HepG2 (cell line): ENCODE measurements around the gene CPM. TPM values are rescaled to one million over a fixed set of nuclear protein-coding genes. Genes with fewer than 3 reads are reported as not detected.

Experiments used
- ATAC-seq: fragments of 200-7000 bp; cut with Tn5 transposase; 3 replicates; pipeline ENCODE4 v1.9.1; 2020; ENCODE audit warnings: mild to moderate bottlenecking, moderate library complexity
- BruUV-seq: library from RNA; stranded (reverse); fragments of 400-500 nt; replicated peaks from 2 replicates; lab custom pipeline; 2021; lab: Mats Ljungman, UMichigan
- CTCF ChIA-PET: fragments of 300-600 bp; formaldehyde crosslinking; extraction: SDS; loops from one replicate; lab custom pipeline; 2021; ENCODE audit warnings: low total read pairs, inconsistent platforms, low intra/inter-chr PET ratio; lab: Yijun Ruan, JAX
- POLR2A ChIA-PET: fragments of 350-600 bp; sonication (Branson Sonifier 250); formaldehyde crosslinking; loops from one replicate; lab custom pipeline; 2020; ENCODE audit warnings: antibody characterized with exemption, inconsistent platforms; lab: Yijun Ruan, JAX
- DNase-seq: peaks from one replicate; pipeline ENCODE4 v3.0.0-alpha.2; 2015; ENCODE audit warnings: low spot score
- FAIRE-seq: peaks from 3 replicates; lab custom pipeline; 2011; peaks lifted over from hg19 to GRCh38; lab: Jason Lieb, UNC
- H2AFZ ChIP-seq: one replicate; pipeline ENCODE4 v1.6.1; 2011; ENCODE audit warnings: low read length, inconsistent platforms
- H3K27ac ChIP-seq: fragments of 300-600 bp; 3 replicates; pipeline ENCODE4 v1.8.0; 2011; ENCODE audit warnings: mixed run types, mild to moderate bottlenecking, mixed read lengths, low read length, inconsistent platforms; ENCODE audit not compliant: insufficient read depth; ENCODE audit errors: extremely low read length
- H3K27me3 ChIP-seq, 2 experiments: fragments of 200-600 bp in 1 of 2; 2 replicates in 1 of 2; 3 replicates in 1 of 2; pipeline versions ENCODE4 v1.6.0 to v1.8.0; 2011; ENCODE audit warnings: low read length in 2 of 2, mild to moderate bottlenecking in 2 of 2, moderate library complexity in 2 of 2, inconsistent platforms in 1 of 2; ENCODE audit not compliant: insufficient read depth in 2 of 2, control insufficient read depth in 1 of 2
- H3K36me3 ChIP-seq, 2 experiments: fragments of 200-600 bp in 1 of 2; replicated peaks in 1 of 2; 2 replicates in 1 of 2; 3 replicates in 1 of 2; pipeline versions ENCODE4 v1.5.1 to v1.8.0; 2011; ENCODE audit warnings: low read length in 2 of 2, inconsistent platforms in 1 of 2; ENCODE audit not compliant: insufficient read depth in 2 of 2, control insufficient read depth in 1 of 2
- H3K4me1 ChIP-seq: 2 replicates; pipeline ENCODE4 v1.5.1; 2012; ENCODE audit warnings: low read length, inconsistent platforms; ENCODE audit not compliant: insufficient read depth
- H3K4me2 ChIP-seq: 2 replicates; pipeline ENCODE4 v1.6.0; 2011; ENCODE audit warnings: low read depth, low read length, inconsistent platforms
- H3K4me3 ChIP-seq, 3 experiments: fragments of 200-600 bp in 1 of 3; sonication (generic), shearing (Covaris generic) in 1 of 3; replicated peaks in 1 of 3; 2 replicates each; pipeline ENCODE4 v1.5.1; 2011 to 2016; ENCODE audit warnings: low read length in 3 of 3, inconsistent platforms in 2 of 3, low read depth in 2 of 3, mild to moderate bottlenecking in 2 of 3, control low read depth in 1 of 3, mixed read lengths in 1 of 3; ENCODE audit not compliant: insufficient read depth in 1 of 3
- H3K79me2 ChIP-seq: one replicate; pipeline ENCODE4 v1.6.1; 2011; ENCODE audit warnings: low read length, inconsistent platforms; ENCODE audit not compliant: insufficient read depth
- H3K9ac ChIP-seq: 2 replicates; pipeline ENCODE4 v1.6.0; 2011; ENCODE audit warnings: mild to moderate bottlenecking, low read depth, low read length, inconsistent platforms; ENCODE audit not compliant: insufficient read depth
- H3K9me3 ChIP-seq: 2 replicates; pipeline ENCODE4 v1.5.1; 2012; ENCODE audit warnings: mild to moderate bottlenecking, low read length
- H4K20me1 ChIP-seq: 2 replicates; pipeline ENCODE4 v1.6.0; 2011; ENCODE audit warnings: inconsistent platforms, mild to moderate bottlenecking, low read length, moderate library complexity; ENCODE audit not compliant: insufficient read depth
- ARID5B ChIP-seq: IDR thresholded peaks from 2 replicates; pipeline ENCODE4 v1.4.0; 2020; ENCODE audit warnings: mild to moderate bottlenecking, missing genetic modification reagents
- HOMEZ ChIP-seq: IDR thresholded peaks from 2 replicates; pipeline ENCODE4 v1.6.1; 2016; ENCODE audit warnings: low read depth
- PITX1 ChIP-seq: sonication (generic); formaldehyde crosslinking; IDR thresholded peaks from 2 replicates; pipeline ENCODE4 v1.5.1; 2020; ENCODE audit warnings: mild to moderate bottlenecking, missing genetic modification reagents
- ZBTB14 ChIP-seq: sonication (generic); formaldehyde crosslinking; IDR thresholded peaks from 2 replicates; pipeline ENCODE4 v1.4.0; 2020; ENCODE audit warnings: missing genetic modification reagents
- ZKSCAN1 ChIP-seq: fragments of 150-350 bp; IDR thresholded peaks from 2 replicates; pipeline ENCODE4 v1.6.1; 2014; ENCODE audit warnings: low read length
- ZNF850 ChIP-seq: sonication (generic); formaldehyde crosslinking; conservative IDR thresholded peaks from 2 replicates; pipeline ENCODE4 v1.9.0; 2021; ENCODE audit warnings: mild to moderate bottlenecking, missing genetic modification reagents
- WGBS: methylation state at CpG from one replicate; pipeline ENCODE4 v1.1.6; 2017; ENCODE audit warnings: low lambda C conversion rate; 5-methylcytosine and 5-hydroxymethylcytosine counted together
- in situ Hi-C: cut with HindIII; loops from 2 replicates; pipeline ENCODE4 v1.10.0; 2017; ENCODE audit warnings: low pct_unique_long_range_greater_than_20kb; ENCODE audit not compliant: extremely low pct_ligation_motif_present
- intact Hi-C: fragments of 100-400 bp; cut with micrococcal nuclease; formaldehyde crosslinking; loops from one replicate; pipeline ENCODE4 v1.10.0; 2022; ENCODE audit not compliant: unreplicated experiment
- polyA plus RNA-seq, 8 experiments: library from polyadenylated mRNA; depleted of rRNA in 3 of 8; stranded (reverse) in 7 of 8; unstranded in 1 of 8; fragments of >200 nt; fragmentation: Illumina TruSeq in 4 of 8; extraction: Trizol in 4 of 8; gene quantifications; 2 replicates each; pipeline versions ENCODE4 v1.2.1 to v1.2.3, GENCODE V29; 2011 to 2016; ENCODE audit warnings: low read depth in 4 of 8, missing spikeins in 1 of 8, mixed read lengths in 1 of 8; ENCODE audit not compliant: insufficient read depth in 1 of 8
- total RNA-seq, 5 experiments: library from RNA; depleted of rRNA; stranded (reverse); fragments of >200 nt; fragmentation: Illumina TruSeq; extraction: Trizol; gene quantifications; 2 replicates each; pipeline ENCODE4 v1.2.3, GENCODE V29; 2016; ENCODE audit warnings: low read depth in 1 of 5

Gene CPM
- total and polyA plus RNA-seq, 2 of the 13 experiments (the other 11 are each of a cell fraction or from before 2014, with no cell fraction given): not detected

GRCh38 chr12:68951652-68952051, 18.7 kb upstream of the CPM start:
- Histone ChIP-seq H3K79me2 (no peaks in the 10 kb centered on the region), H4K20me1 (no peaks in the 10 kb centered on the region), H3K4me1 (no peaks in the 10 kb centered on the region), H3K4me2 (no peak overlapping the region)
- no peak for ATAC-seq
- WGBS: 14% methylated on average over 6 of the region's 6 CpGs
- intact Hi-C loops: no loop called here
- no peak for TF ChIP-seq ZKSCAN1
- TF ChIP-seq, all 625 proteins: peak for 0
- CTCF ChIA-PET: no interaction called here
- Histone ChIP-seq H3K27me3 (no peaks in the 10 kb centered on the region; a peak in 1 of 5 replicates), H3K9me3 (no peaks in the 10 kb centered on the region), H3K4me3 (no peak overlapping the region), H3K27ac (no peak overlapping the region), H3K36me3 (no peaks in the 10 kb centered on the region), H2AFZ (no peak overlapping the region), H3K9ac (no peak overlapping the region)
- in situ Hi-C loops: no loop called here
- BruUV-seq: no TSS peak
- FAIRE-seq (no peak), DNase-seq (no peak)
- POLR2A ChIA-PET: no interaction called here

- Histone ChIP-seq H2AFZ (no peak overlapping the region), H3K9ac (no peak overlapping the region), H3K4me1 (no peaks in the 10 kb centered on the region), H3K4me2 (no peak overlapping the region), H3K36me3 (no peaks in the 10 kb centered on the region), H3K27me3 (no peaks in the 10 kb centered on the region)
- intact Hi-C loops: no loop called here
- CTCF ChIA-PET: no interaction called here
- no peak for FAIRE-seq
- no peak for DNase-seq
- TF ChIP-seq HOMEZ (CRISPR knock-in tag): no peak
- TF ChIP-seq ZBTB14 (CRISPR knock-in tag): no peak
- TF ChIP-seq ARID5B (CRISPR knock-in tag): no peak
- no peak for TF ChIP-seq ZNF850 (CRISPR knock-in tag)
- no peak for TF ChIP-seq PITX1 (CRISPR knock-in tag)
- TF ChIP-seq, all 625 proteins: peak for 0
- no peak overlapping the region for H3K27ac ChIP-seq
- in situ Hi-C loops: no loop called here
- no peaks in the 10 kb centered on the region for H3K79me2 ChIP-seq
- no peaks in the 10 kb centered on the region for H4K20me1 ChIP-seq
- no TSS peak for BruUV-seq
- 60% methylated on average over 3 of the region's 4 CpGs for WGBS
- no peaks in the 10 kb centered on the region for H3K9me3 ChIP-seq
- no peak for ATAC-seq
- H3K4me3 ChIP-seq: no peak overlapping the region
- POLR2A ChIA-PET: no interaction called here
Measured at GRCh38 chr12:68950511-68950910, 17.5 kb upstream of the CPM start.
